HEK293T (cell line): ENCODE measurements around the gene CTNNA3.
"Not testable (repeated sequence)": the region's sequence is repeated elsewhere in the genome, so short reads cannot be mapped to it uniquely, and the experiment has no call there.

Source experiments
- CTCF ChIA-PET: fragments of 350-600 bp; formaldehyde crosslinking; extraction: SDS; loops from one replicate; lab custom pipeline; 2021; ENCODE audit warnings: antibody characterized with exemption, inconsistent platforms; lab: Yijun Ruan, JAX
- POLR2A ChIA-PET: fragments of 350-600 bp; formaldehyde crosslinking; extraction: SDS; loops from one replicate; lab custom pipeline; 2020; ENCODE audit warnings: antibody characterized with exemption, inconsistent platforms; lab: Yijun Ruan, JAX
- DNase-seq: peaks from one replicate; pipeline ENCODE4 v3.0.0; 2012; ENCODE audit warnings: mixed read lengths; ENCODE audit errors: extremely low spot score
- ARNT ChIP-seq: fragments of 450-650 bp; IDR thresholded peaks from 2 replicates; pipeline ENCODE4 v1.6.1; 2017; ENCODE audit warnings: mild to moderate bottlenecking
- BHLHE40 ChIP-seq: fragments of 450-650 bp; IDR thresholded peaks from 2 replicates; pipeline ENCODE4 v1.6.1; 2016; ENCODE audit warnings: mild to moderate bottlenecking, moderate library complexity, borderline replicate concordance
- CTBP1 ChIP-seq: fragments of 450-650 bp; IDR thresholded peaks from 2 replicates; pipeline ENCODE4 v1.6.1; 2016; ENCODE audit warnings: borderline replicate concordance
- ELF4 ChIP-seq: fragments of 450-650 bp; IDR thresholded peaks from 2 replicates; pipeline ENCODE4 v1.6.1; 2017; ENCODE audit warnings: antibody characterized with exemption
- FOXA1 ChIP-seq: fragments of 450-650 bp; IDR thresholded peaks from 2 replicates; pipeline ENCODE4 v1.6.1; 2016; ENCODE audit warnings: mild to moderate bottlenecking
- FOXK2 ChIP-seq: fragments of 450-650 bp; IDR thresholded peaks from 2 replicates; pipeline ENCODE4 v1.6.1; 2016; ENCODE audit warnings: mild to moderate bottlenecking
- FOXM1 ChIP-seq: fragments of 450-650 bp; IDR thresholded peaks from 2 replicates; pipeline ENCODE4 v1.6.1; 2017; ENCODE audit warnings: mild to moderate bottlenecking, borderline replicate concordance
- HDGF ChIP-seq: fragments of 450-650 bp; IDR thresholded peaks from 2 replicates; pipeline ENCODE4 v1.6.1; 2017; ENCODE audit warnings: antibody characterized with exemption, borderline replicate concordance
- L3MBTL2 ChIP-seq: fragments of 450-650 bp; conservative IDR thresholded peaks from 2 replicates; pipeline ENCODE4 v1.6.1; 2016; ENCODE audit warnings: mild to moderate bottlenecking
- LEF1 ChIP-seq: fragments of 450-650 bp; IDR thresholded peaks from 2 replicates; pipeline ENCODE4 v1.6.1; 2017; ENCODE audit warnings: mild to moderate bottlenecking, borderline replicate concordance
- NFRKB ChIP-seq: fragments of 450-650 bp; IDR thresholded peaks from 2 replicates; pipeline ENCODE4 v1.6.1; 2016; ENCODE audit warnings: mild to moderate bottlenecking, moderate library complexity
- SP1 ChIP-seq: fragments of 450-650 bp; IDR thresholded peaks from 2 replicates; pipeline ENCODE4 v1.6.1; 2017
- SUZ12 ChIP-seq: fragments of 450-650 bp; IDR thresholded peaks from 2 replicates; pipeline ENCODE4 v1.6.1; 2016; ENCODE audit warnings: mild to moderate bottlenecking
- TARDBP ChIP-seq: fragments of 450-650 bp; IDR thresholded peaks from 2 replicates; pipeline ENCODE4 v1.6.1; 2016
- ZNF384 ChIP-seq: fragments of 450-650 bp; IDR thresholded peaks from 2 replicates; pipeline ENCODE4 v1.6.1; 2016
- TF ChIP-seq, protein P1 (sequence below): fragments of 450-650 bp; IDR thresholded peaks from 2 replicates; pipeline ENCODE4 v1.6.1; 2016

CTNNA3 gene

DNA sequence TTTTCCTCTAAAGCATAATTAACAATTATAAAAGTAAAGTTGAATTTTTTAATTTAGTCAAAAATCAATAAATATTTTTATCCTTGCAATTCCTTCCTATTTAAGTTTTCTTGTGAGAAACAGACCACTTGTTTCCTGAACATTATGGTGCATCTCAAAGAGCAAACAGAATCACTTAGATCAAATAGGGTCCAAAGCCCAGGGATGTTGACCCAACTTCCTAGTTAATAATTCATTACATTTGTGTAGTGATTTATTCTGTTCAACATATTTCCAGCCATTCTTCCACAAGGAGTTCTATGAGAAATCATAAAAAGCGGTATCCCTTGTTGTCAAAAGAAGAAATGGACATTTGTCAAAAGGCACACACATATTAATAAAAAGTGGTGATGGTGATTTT lies 454.5 kb downstream of the CTNNA3 start:
- TF ChIP-seq SP1 (no peak), FOXA1 (no peak), ELF4 (no peak), CTBP1 (no peak), ZNF384 (no peak), ARNT (no peak), LEF1 (no peak), FOXM1 (no peak), BHLHE40 (no peak), SUZ12 (no peak), FOXK2 (no peak), NFRKB (no peak), HDGF (no peak), L3MBTL2 (no peak), TARDBP (no peak)
- TF ChIP-seq, protein P1, sequence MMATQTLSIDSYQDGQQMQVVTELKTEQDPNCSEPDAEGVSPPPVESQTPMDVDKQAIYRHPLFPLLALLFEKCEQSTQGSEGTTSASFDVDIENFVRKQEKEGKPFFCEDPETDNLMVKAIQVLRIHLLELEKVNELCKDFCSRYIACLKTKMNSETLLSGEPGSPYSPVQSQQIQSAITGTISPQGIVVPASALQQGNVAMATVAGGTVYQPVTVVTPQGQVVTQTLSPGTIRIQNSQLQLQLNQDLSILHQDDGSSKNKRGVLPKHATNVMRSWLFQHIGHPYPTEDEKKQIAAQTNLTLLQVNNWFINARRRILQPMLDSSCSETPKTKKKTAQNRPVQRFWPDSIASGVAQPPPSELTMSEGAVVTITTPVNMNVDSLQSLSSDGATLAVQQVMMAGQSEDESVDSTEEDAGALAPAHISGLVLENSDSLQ: no peak
- ChIA-PET CTCF (no interaction called here), POLR2A (no interaction called here)
- no peak for DNase-seq

DNA sequence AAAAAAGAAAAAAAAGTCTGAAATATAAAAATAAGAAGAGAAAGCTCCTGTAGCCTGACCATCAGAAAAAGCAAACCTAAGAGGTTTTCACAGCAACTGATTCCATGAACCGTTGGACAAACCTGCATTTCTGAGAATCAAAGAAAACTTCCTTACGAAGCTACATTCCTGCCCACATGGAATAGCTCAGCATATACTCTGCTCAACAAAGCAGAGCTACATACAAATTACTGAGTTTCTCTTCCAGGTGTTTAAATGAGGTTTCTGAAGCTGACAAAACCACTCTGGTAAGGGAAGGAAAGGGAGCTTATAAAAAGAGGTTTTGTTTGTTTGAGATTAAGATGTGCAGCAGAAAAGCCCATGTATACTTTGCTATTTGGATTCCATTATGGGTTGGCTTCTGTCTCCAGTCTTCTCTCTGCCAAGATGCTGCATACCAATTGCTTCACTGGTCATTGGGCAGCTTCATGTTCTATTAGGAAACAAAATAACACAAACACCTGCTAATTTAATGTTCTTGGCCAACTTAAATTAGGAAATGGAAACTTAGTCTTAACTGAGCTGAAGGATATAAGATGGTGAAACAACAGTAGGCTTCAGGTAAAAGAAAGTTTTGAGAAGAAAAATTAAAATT lies 456.0 kb downstream of the CTNNA3 start:
- no peak for TF ChIP-seq TARDBP
- no peak for TF ChIP-seq LEF1
- TF ChIP-seq BHLHE40: no peak
- no peak for TF ChIP-seq FOXA1
- no peak for TF ChIP-seq FOXM1
- TF ChIP-seq L3MBTL2: no peak
- no peak for TF ChIP-seq HDGF
- no peak for TF ChIP-seq ZNF384
- TF ChIP-seq FOXK2: no peak
- POLR2A ChIA-PET: interaction anchor here (1.3 kb wide), 1 partner anchor 9 kb away, joined by 3 read pairs; no protein-coding TSS in a partner anchor

DNA sequence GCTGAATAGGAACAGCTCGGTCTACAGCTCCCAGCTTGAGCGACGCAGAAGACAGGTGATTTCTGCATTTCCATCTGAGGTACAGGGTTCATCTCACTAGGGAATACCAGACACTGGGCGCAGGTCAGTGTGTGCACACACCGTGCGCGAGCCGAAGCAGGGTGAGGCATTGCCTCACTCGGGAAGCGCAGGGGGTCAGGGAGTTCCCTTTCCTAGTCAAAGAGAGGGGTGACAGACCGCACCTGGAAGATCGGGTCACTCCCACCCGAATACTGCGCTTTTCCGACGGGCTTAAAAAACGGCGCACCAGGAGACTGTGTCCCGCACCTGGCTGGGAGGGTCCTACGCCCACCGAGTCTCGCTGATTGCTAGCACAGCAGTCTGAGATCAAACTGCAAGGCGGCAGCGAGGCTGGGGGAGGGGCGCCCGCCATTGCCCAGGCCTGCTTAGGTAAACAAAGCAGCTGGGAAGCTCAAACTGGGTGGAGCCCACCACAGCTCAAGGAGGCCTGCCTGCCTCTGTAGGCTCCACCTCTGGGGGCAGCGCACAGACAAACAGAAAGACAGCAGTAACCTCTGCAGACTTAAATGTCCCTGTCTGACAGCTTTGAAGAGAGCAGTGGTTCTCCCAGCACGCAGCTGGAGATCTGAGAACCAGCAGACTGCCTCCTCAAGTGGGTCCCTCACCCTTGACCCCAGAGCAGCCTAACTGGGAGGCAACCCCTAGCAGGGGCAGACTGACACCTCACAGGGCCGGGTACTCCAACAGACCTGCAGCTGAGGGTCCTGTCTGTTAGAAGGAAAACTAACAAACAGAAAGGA lies 465.1 kb downstream of the CTNNA3 start:
- POLR2A ChIA-PET: interaction anchor here (0.8 kb wide), 1 partner anchor 8 kb away, joined by 3 read pairs; no protein-coding TSS in a partner anchor
- DNase-seq, CTCF ChIA-PET: not testable (repeated sequence)

More for the DNA sequence above, 456.0 kb downstream of the CTNNA3 start:
- DNase-seq: no peak
- CTCF ChIA-PET: no interaction called here

DNA sequence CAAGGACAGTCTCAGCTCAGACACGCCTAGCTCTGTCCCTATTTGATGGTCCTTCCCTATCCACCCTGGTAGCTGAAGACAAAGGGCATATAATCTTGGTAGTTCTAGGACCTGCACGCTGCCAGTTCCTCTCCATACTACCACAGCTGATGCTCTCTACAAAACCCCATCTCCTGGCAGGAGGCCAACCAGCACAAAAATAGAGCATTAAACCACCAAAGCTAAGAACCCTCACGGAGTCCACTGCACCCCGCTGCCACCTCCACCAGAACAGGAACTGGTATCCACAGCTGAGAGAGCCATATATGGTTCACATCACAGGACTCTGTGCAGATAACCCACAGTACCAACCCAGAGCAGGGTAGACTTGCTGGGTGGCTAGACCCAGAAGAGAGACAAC lies 470.8 kb downstream of the CTNNA3 start:
- TF ChIP-seq TARDBP (no peak), FOXA1 (no peak), LEF1 (no peak), NFRKB (no peak), ELF4 (no peak), BHLHE40 (no peak), CTBP1 (no peak)
- POLR2A ChIA-PET: no interaction called here
- DNase-seq: no peak
- CTCF ChIA-PET: no interaction called here

DNA sequence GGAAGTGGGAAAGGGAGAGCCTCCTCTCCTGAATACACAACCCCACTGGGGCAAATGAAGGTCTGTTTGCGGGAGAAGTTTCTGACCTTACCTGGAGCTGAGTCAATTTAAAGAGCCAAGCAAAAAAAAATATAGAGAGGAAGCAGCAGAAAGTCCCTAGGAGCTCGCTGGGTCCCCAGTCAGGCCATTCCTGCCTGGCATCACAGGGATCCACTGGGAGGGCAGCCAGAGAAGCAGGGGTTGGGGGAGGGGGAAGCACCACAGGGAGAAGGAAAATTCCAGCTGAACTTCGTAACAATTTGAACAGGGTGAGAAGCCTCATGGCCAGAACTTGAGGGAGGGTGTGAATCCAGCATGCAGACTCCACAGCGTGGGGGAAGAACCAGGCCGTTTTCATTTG lies 471.4 kb downstream of the CTNNA3 start:
- ChIA-PET CTCF (no interaction called here), POLR2A (no interaction called here)
- DNase-seq: no peak
- TF ChIP-seq SUZ12 (no peak), HDGF (no peak), LEF1 (no peak), FOXA1 (no peak), NFRKB (no peak), FOXM1 (no peak), CTBP1 (no peak), ELF4 (no peak), FOXK2 (no peak), L3MBTL2 (no peak), TARDBP (no peak), ARNT (no peak), BHLHE40 (no peak), ZNF384 (no peak), SP1 (no peak)
- TF ChIP-seq, protein P1: no peak

DNA sequence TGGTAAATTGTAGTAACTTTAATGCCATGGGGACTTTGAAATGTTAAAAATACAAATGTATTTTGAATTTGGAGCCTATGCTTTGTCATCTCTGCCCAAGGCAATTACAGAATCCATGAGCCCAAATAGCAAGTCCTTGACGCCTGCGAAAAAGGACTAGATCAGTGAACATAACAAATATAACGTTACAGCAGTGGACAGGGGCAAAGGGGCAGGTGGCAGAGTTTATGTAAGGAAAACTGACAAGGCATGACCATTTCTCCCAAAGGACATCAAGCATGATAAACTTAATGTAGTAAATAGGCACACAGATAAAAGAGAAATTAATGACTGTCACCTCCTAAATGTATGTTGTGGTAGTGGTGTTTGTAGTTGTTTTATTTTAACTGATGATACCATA lies 473.1 kb downstream of the CTNNA3 start:
- ChIA-PET POLR2A (no interaction called here), CTCF (no interaction called here)
- TF ChIP-seq TARDBP: no peak
- TF ChIP-seq BHLHE40: no peak
- DNase-seq: no peak

DNA sequence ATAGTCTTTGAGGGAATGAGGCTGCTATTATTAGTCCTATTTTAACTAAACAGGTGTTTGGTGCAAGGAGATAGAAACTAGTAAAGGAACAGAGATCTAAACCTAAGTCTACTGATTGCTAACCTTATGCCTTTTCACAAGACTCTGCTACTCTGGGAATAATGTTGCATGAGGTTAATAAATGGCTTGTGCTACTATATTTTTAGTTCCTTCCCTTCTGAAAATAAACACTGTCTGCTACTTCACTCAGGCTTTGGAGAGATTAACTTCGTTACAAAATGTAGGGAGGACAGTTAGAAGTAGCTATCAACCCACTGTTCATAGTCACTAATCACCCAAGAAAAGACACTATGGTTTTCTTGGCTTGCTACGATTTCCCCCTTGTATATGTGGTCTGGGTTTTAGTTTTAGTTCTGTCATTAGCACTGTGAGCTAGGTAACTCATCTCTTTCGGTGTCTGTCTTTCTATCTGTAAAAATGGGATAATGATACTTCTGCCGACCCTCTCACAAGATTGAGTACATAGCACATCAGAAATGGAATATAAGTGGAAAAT lies 474.0 kb downstream of the CTNNA3 start:
- POLR2A ChIA-PET: no interaction called here
- DNase-seq: no peak
- TF ChIP-seq NFRKB (no peak), BHLHE40 (no peak), CTBP1 (no peak), ZNF384 (no peak), TARDBP (no peak), FOXA1 (no peak), HDGF (no peak), FOXK2 (no peak), ELF4 (no peak), SUZ12 (no peak), SP1 (no peak), L3MBTL2 (no peak)
- TF ChIP-seq, protein P1: no peak
- CTCF ChIA-PET: no interaction called here
